ENCODE data around the gene DIAPH3.

GRCh38 chr13:59743195-59743594 is 420.5 kb downstream of the DIAPH3 start:
- TF ChIP-seq POLR2AphosphoS5 (IDR thresholded peaks at IDR 0.05; ENCODE audit: low read depth, low read length) (no peak), POLR2A (IDR thresholded peaks at IDR 0.05; ENCODE audit: low read depth, low read length) (no peak), TAF1 (IDR thresholded peaks at IDR 0.05; ENCODE audit: borderline replicate concordance, low read depth, low read length) (no peak)

Measured in GM12892 (cell line).